GM15510 (cell line): Measurements from ENCODE around the gene DHX8.

Source experiments
- POLR2A ChIP-seq: IDR thresholded peaks from 3 replicates; pipeline ENCODE4 v1.6.1; 2011; ENCODE audit warnings: borderline replicate concordance; ENCODE audit not compliant: insufficient read length; ENCODE audit errors: extremely low read depth

Gene DHX8

GRCh38 chr17:43456661-43457361 is 27.0 kb upstream of the DHX8 start:
- TF ChIP-seq POLR2A: no peak

DNA sequence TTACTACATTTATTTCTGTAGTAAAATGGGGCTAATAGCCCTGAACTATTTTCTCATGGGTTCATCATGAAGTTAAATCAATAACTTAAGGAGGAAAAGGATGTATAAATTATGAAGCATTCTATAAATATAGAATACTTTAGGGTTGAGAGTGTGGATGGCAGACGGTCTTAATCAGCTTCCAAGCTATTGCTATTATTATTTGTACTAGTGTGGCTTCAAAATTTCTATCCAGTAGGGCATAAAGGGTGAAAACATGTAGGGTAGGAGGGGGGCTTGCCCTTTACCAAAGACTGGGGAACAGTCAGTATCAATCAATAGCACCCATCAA is 26.4 kb upstream of the DHX8 start:
- no peak for TF ChIP-seq POLR2A

GRCh38 chr17:43461185-43461584 is 22.6 kb upstream of the DHX8 start:
- no peak for TF ChIP-seq POLR2A

DNA sequence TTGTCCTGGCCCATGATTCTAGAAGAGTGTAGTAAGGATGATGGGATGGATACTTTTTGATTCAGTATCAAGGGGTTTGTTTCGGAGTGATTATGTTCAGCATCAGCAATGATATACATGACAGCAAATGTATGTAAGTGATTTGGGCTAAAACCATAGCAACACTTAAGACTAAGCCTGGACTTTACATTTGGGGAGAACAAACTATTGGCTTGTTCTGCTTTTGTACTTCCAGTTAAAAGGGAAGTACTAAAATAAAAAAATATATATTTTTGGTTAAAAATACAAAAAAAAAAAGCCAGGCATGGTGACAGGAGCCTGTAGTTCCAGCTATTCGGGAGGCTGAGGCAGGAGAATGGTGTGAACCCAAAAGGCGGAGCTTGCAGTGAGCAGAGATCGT is 20.5 kb upstream of the DHX8 start:
- TF ChIP-seq POLR2A: no peak

DNA sequence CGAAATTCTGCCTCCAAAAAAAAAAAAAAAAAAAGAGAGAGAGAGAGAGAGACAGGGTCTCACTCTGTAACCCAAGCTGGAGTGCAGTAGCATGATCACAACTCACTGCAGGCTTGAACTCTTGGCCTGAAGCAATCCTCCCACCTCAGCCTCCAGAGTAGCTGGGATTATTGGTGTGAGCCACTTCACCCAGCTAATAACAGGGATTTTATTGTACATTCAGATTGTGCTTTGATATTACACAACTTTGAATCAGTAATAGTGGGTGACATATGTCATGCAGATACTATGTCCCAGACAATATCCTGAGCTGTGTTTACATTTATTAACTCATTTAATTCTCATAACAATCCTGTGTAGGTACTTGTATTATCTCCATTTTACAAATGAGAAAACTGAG is 19.7 kb upstream of the DHX8 start:
- TF ChIP-seq POLR2A: no peak

DNA sequence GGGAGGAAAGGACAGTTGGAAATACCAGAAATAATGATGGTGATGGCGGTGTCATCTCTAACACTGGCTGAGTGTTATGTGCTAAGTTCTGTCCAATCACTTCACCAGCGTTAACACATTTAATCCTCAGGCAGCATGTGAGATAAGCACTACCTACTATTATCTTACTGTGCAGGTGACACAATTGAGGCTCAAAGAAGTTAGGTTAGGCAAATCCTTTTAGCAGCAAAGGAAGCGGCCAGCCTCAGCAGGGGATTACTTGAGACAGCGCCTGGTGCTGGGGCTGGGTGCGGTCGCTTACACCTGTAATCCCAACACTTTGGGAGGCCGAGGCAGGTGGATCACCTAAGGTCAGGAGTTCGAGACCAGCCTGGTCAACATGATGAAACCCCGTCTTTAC is 18.7 kb upstream of the DHX8 start:
- TF ChIP-seq POLR2A: no peak

DNA sequence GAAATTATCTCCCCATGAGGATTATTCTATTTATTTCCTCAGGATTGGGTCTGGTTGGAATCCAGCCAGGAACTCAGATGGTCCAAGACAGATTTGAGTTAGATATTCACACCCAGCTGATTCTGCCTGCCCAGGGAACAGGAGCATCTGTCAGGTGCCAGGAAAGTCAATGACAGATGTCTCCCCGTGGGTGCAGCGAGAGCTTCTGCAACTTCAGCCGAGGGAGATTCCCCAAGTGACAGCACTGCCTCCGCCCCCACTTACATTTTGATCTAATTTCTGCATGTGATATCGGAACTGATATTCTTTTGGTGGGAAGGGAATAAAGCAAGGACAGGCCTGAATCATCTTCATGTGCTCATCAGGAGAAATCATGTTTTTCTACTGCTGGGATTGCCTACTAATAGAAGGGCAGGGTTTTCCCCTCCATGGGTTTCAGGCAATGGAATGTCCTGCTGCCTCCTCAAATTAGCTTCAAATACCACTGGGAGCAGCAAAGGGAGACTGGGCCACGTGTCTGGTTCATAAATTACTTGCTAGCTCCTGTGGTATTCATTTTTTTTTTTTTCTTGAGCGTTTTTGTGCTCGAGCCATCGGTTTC is 15.7 kb upstream of the DHX8 start:
- no peak for TF ChIP-seq POLR2A

DNA sequence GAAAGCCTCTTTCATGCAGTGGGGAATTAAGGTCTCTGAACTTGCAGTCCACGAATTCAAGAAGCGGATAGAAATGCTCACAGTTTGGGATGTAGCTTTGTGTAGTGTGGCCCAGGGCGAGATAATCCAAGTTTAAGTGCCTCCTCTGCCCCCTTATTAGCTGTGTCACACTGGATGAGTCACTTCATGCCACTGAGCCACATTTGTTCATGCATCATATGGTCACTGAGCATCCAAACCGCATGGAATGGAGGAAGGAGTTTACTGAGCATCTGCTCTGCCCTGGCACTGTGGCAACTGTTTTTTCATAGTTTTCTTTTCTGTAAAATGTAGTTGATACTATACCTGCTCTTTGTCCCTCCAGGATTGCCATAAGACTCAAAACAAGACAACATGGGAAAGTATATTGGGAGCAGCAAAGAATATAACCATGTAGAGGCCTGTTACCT is 15.1 kb upstream of the DHX8 start:
- no peak for TF ChIP-seq POLR2A

DNA sequence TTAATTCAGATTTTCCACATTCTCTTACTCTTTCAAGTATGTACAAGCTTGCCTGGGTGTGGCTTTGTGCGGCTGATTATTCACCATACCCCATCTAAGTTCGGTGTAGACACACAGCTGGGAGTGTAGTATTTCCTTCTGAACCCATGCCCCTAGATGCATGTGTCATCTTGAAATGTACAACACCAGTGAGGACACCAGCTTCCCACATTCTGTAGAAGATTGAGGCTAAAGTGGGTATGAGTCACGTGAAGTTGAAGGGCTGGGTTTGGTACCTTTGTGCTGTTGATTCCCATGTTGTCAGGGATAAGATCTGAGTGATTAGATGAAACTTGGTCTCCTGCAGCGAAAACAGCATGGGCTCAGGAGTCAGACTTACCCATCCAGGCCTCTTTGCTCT is 14.6 kb upstream of the DHX8 start:
- no peak for TF ChIP-seq POLR2A

DNA sequence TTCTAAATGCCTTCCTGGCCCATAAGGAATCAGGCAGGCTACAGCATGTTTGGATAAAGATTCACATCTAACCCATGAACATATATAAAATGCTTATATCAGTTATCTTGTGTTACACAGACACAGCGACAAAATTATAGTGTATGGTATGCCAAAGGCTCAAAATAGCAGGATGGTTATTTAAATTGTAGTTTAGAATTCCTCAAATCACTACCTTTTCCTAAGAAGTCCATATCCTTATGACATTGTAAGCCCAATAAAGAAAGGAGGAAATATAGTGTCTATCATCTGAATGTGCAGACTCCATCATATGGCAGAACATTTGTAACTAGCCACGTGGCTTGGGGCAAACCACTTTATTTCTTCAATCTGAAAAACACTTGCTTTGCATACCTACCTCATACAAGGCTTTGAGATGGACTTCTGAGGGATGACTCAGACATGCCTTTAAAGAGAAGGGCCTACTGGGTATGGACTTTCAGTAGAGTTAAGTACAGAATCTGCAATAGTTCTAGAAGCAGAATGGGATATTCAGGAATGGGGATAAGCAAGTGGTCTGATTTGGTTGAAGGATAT is 12.1 kb upstream of the DHX8 start:
- no peak for TF ChIP-seq POLR2A

DNA sequence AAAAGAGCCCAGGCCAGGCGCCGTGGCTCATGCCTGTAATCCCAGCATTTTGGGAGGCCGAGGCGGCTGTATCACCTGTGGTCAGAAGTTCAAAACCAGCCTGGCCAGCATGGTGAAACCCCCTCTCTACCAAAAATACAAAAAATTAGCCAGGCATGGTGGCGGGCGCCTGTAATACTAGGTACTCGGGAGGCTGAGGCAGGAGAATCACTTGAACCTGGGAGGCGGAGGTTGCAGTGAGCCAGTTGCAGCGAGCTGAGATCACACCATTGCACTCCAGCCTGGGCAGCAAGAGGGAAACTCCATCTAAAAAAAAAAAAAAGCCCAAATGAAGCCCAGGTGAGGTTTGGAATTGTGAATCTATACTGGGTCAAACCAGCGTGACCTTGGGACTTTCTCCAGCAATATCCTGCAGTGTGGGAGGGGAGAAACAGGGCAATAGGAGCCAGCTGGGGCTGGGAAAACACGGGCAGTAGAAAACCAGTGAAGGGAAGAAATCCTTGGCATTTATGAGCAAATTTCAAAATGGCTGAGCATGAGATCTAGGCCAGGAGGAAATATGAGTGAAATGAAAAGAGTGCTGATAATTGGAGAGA is 8.2 kb upstream of the DHX8 start:
- TF ChIP-seq POLR2A: no peak

- no peak for TF ChIP-seq POLR2A
Observed at GRCh38 chr17:43477832-43478634, 5.7 kb upstream of the DHX8 start.

DNA sequence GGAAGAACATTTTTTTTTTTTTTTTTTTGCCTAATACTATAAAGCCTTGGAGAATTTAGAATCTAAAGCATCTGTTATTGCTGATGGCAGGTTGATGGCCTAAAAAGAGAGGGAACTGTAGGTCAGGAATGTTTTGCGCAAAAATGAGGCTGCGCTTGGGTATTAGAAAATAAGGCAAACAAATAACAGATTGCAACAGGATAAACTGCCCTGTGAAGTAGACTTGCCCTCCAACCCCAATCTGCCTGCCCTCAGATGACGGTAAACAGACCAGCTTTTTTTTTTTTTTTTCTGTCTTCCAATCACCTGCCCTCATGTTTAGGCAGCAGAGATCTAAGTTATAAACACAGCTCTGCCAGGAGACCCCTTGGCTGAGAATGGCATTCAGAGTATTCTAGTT is 3.8 kb upstream of the DHX8 start:
- no peak for TF ChIP-seq POLR2A

DNA sequence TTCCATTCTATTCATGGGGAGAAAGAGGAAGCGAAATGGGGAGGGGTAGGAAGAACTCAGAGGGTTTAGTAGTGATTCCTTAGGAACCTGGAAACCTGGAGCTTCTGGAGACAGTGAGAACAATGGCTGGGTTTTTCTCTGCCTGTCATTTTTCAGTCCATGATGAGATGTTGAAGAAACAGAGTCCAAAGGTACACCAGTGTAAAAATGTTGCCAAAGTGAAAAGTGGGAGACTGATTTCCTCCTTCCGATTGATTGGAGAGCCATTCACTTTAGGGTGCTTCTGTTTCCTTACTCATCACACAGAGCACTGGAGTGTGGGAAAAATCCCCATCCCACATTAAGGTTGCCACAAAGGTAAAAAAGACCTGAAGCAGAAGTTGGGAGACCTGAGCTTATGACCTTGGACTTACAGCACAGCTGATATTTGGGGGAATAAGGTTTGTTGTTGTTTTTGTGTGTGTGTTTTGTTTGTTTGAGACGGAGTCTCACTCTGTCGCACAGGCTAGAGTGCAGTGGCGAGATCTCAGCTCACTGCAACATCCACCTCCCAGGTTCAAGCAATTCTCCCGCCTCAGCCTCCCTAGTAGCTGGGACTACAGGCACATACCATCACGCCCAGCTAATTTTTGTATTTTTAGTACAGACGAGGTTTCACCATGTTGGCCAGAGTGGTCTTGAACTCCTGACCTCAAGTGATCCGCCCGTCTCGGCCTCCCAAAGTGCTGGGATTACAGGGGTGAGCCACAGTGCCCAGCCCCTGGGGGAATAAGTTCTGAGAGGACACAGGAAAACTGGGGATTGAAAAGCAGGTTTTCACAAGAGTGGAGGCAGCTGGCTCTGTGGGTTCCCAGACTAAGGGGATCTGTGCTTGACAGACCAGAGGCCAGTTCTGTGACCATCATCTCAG is 1.4 kb upstream of the DHX8 start:
- no peak for TF ChIP-seq POLR2A
